Fibroblast of lung (primary cell): ENCODE results near the gene COL18A1.

Experiments used
- EZH2 ChIP-seq: IDR thresholded peaks from 2 replicates; pipeline ENCODE4 v1.5.1; 2012; ENCODE audit warnings: low read length, control low read depth, mild to moderate bottlenecking; ENCODE audit errors: missing control alignments
- TF ChIP-seq, protein P1 (sequence below), 2 donors: IDR thresholded peaks in 1 of 2; conservative IDR thresholded peaks in 1 of 2; 1 replicate in 1 of 2; 2 replicates in 1 of 2; pipeline ENCODE4 v1.5.1; 2011 to 2012; ENCODE audit warnings: low read length in 2 of 2, control low read depth in 1 of 2, inconsistent platforms in 1 of 2, low read depth in 1 of 2, mild to moderate bottlenecking in 1 of 2

DNA sequence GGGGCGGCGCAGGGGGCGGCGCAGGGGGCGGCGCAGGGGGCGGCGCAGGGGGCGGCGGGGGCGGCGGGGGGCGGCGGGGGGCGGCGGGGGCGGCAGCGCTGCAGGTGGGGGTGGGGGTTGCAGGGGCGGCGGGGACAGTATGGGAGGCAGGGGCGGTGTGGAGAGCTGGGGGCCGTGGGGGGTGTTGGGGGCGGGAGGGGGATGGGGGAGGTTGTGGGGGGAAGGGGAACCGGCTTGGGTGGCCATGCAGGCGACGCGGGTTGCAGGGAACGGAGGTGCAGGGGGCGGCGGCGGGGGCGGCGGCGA, 150.2 kb downstream of the COL18A1 start:
- TF ChIP-seq, protein P1, sequence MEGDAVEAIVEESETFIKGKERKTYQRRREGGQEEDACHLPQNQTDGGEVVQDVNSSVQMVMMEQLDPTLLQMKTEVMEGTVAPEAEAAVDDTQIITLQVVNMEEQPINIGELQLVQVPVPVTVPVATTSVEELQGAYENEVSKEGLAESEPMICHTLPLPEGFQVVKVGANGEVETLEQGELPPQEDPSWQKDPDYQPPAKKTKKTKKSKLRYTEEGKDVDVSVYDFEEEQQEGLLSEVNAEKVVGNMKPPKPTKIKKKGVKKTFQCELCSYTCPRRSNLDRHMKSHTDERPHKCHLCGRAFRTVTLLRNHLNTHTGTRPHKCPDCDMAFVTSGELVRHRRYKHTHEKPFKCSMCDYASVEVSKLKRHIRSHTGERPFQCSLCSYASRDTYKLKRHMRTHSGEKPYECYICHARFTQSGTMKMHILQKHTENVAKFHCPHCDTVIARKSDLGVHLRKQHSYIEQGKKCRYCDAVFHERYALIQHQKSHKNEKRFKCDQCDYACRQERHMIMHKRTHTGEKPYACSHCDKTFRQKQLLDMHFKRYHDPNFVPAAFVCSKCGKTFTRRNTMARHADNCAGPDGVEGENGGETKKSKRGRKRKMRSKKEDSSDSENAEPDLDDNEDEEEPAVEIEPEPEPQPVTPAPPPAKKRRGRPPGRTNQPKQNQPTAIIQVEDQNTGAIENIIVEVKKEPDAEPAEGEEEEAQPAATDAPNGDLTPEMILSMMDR (conservative IDR thresholded peaks at IDR 0.05 in 1 of 2, IDR thresholded peaks at IDR 0.05 in 1 of 2; ENCODE audit: low read depth in 1 of 2, low read length in 2 of 2) = no peak
- TF ChIP-seq EZH2 = no peak
